Fibroblast of lung (primary cell): ENCODE data around the gene ITGBL1. TPM values are rescaled to one million over a fixed set of nuclear protein-coding genes. Genes with fewer than 3 reads are reported as not detected.

Source experiments
- DNase-seq, 2 donors: peaks; one replicate each; pipeline versions ENCODE4 v3.0.0 to v3.0.0-alpha.2; 2010; ENCODE audit warnings: low read depth in 2 of 2
- H2AFZ ChIP-seq: 2 replicates; pipeline ENCODE4 v1.5.1; 2012; ENCODE audit warnings: low read length, control low read depth, inconsistent platforms
- H3K27ac ChIP-seq: 2 replicates; pipeline ENCODE4 v1.5.1; 2011; ENCODE audit warnings: low read length, control low read depth; ENCODE audit not compliant: insufficient read depth
- H3K27me3 ChIP-seq: 2 replicates; pipeline ENCODE4 v1.5.1; 2011; ENCODE audit warnings: mild to moderate bottlenecking, low read length; ENCODE audit not compliant: control insufficient read depth, insufficient read depth
- H3K36me3 ChIP-seq: 2 replicates; pipeline ENCODE4 v1.5.1; 2011; ENCODE audit warnings: low read length; ENCODE audit not compliant: control insufficient read depth, insufficient read depth
- H3K4me1 ChIP-seq: 2 replicates; pipeline ENCODE4 v1.5.1; 2011; ENCODE audit warnings: low read length; ENCODE audit not compliant: control insufficient read depth, insufficient read depth; ENCODE audit errors: extremely low read depth
- H3K4me2 ChIP-seq: 2 replicates; pipeline ENCODE4 v1.5.1; 2011; ENCODE audit warnings: low read length, control low read depth; ENCODE audit not compliant: insufficient read depth; ENCODE audit errors: extremely low read depth
- H3K4me3 ChIP-seq, 4 experiments: fragments of 200-600 bp in 1 of 4; sonication (generic) in 1 of 4; replicated peaks in 1 of 4; 2 replicates each; pipeline ENCODE4 v1.5.1; 2011 to 2016; ENCODE audit warnings: low read length in 4 of 4, low read depth in 3 of 4, mild to moderate bottlenecking in 3 of 4, control low read depth in 2 of 4, inconsistent platforms in 1 of 4, mixed read lengths in 1 of 4; ENCODE audit not compliant: insufficient read depth in 1 of 4; ENCODE audit errors: control extremely low read depth in 1 of 4
- H3K79me2 ChIP-seq: 2 replicates; pipeline ENCODE4 v1.5.1; 2012; ENCODE audit warnings: mild to moderate bottlenecking, low read length, inconsistent platforms; ENCODE audit not compliant: control insufficient read depth, insufficient read depth
- H3K9ac ChIP-seq: 2 replicates; pipeline ENCODE4 v1.5.1; 2011; ENCODE audit warnings: mild to moderate bottlenecking, low read length, control low read depth; ENCODE audit not compliant: insufficient read depth
- H3K9me3 ChIP-seq: 2 replicates; pipeline ENCODE4 v1.5.1; 2012; ENCODE audit warnings: low read depth, low read length; ENCODE audit not compliant: control insufficient read depth, insufficient read depth
- H4K20me1 ChIP-seq: 2 replicates; pipeline ENCODE4 v1.5.1; 2011; ENCODE audit warnings: low read length; ENCODE audit not compliant: control insufficient read depth, insufficient read depth; ENCODE audit errors: extremely low read depth
- CTCF ChIP-seq, 2 donors: IDR thresholded peaks in 1 of 2; conservative IDR thresholded peaks in 1 of 2; 1 replicate in 1 of 2; 2 replicates in 1 of 2; pipeline ENCODE4 v1.5.1; 2011 to 2012; ENCODE audit warnings: low read length in 2 of 2, control low read depth in 1 of 2, inconsistent platforms in 1 of 2, low read depth in 1 of 2, mild to moderate bottlenecking in 1 of 2
- EZH2 ChIP-seq: IDR thresholded peaks from 2 replicates; pipeline ENCODE4 v1.5.1; 2012; ENCODE audit warnings: low read length, control low read depth, mild to moderate bottlenecking; ENCODE audit errors: missing control alignments
- polyA plus RNA-seq, 2 donors: library from polyadenylated mRNA; depleted of rRNA in 1 of 2; stranded (reverse) in 1 of 2; unstranded in 1 of 2; fragments of >200 nt; gene quantifications; 2 replicates each; pipeline ENCODE4 v1.2.1, GENCODE V29; 2011 to 2012; ENCODE audit warnings: missing spikeins in 1 of 2
- total RNA-seq: library from RNA; depleted of rRNA; stranded (reverse); fragments of >200 nt; gene quantifications from 2 replicates; pipeline ENCODE4 v1.2.1, GENCODE V29; 2014

Gene ITGBL1
- total and polyA plus RNA-seq, 2 donors (not counting 1 experiment from before 2014, with no cell fraction given), result 45.1 to 87.4 TPM

GRCh38 chr13:101681834-101682233, 229.4 kb downstream of the ITGBL1 start:
- H2AFZ ChIP-seq, result no peak overlapping the region
- no peaks in the 10 kb centered on the region for H3K79me2 ChIP-seq
- no peak overlapping the region for H3K4me3 ChIP-seq
- DNase-seq, result peak; percentile 7 to 54
- H3K27ac ChIP-seq, result no peak overlapping the region
- H3K4me1 ChIP-seq, result peaks cover 2% of the 10 kb centered on the region
- H3K27me3 ChIP-seq, result no peaks in the 10 kb centered on the region
- TF ChIP-seq CTCF (conservative IDR thresholded peaks at IDR 0.05 in 1 of 2, IDR thresholded peaks at IDR 0.05 in 1 of 2; ENCODE audit: low read depth in 1 of 2, low read length in 2 of 2), result no peak
- TF ChIP-seq EZH2, result no peak
- H3K9ac ChIP-seq, result no peak overlapping the region
- H3K9me3 ChIP-seq, result no peaks in the 10 kb centered on the region
- no peak overlapping the region for H3K4me2 ChIP-seq
- no peaks in the 10 kb centered on the region for H3K36me3 ChIP-seq
- no peaks in the 10 kb centered on the region for H4K20me1 ChIP-seq

- peaks cover 2% of the 10 kb centered on the region for H3K4me1 ChIP-seq
- no peak overlapping the region for H3K4me3 ChIP-seq
- H3K79me2 ChIP-seq, result no peaks in the 10 kb centered on the region
- no peak overlapping the region for H3K9ac ChIP-seq
- H3K4me2 ChIP-seq, result no peak overlapping the region
- no peaks in the 10 kb centered on the region for H3K27me3 ChIP-seq
- TF ChIP-seq CTCF (conservative IDR thresholded peaks at IDR 0.05 in 1 of 2, IDR thresholded peaks at IDR 0.05 in 1 of 2; ENCODE audit: low read depth in 1 of 2, low read length in 2 of 2) (no peak), EZH2 (no peak)
- no peaks in the 10 kb centered on the region for H4K20me1 ChIP-seq
- H2AFZ ChIP-seq, result no peak overlapping the region
- H3K36me3 ChIP-seq, result no peaks in the 10 kb centered on the region
- H3K9me3 ChIP-seq, result no peaks in the 10 kb centered on the region
- no peak for DNase-seq
- no peak overlapping the region for H3K27ac ChIP-seq
Observed at GRCh38 chr13:101686003-101686402, 233.5 kb downstream of the ITGBL1 start.

- Histone ChIP-seq H3K4me1 (peaks cover 4% of the 10 kb centered on the region), H3K9me3 (no peaks in the 10 kb centered on the region), H3K27me3 (no peaks in the 10 kb centered on the region), H3K4me2 (no peak overlapping the region), H3K9ac (no peak overlapping the region), H3K36me3 (no peaks in the 10 kb centered on the region), H4K20me1 (no peaks in the 10 kb centered on the region), H2AFZ (no peak overlapping the region), H3K27ac (no peak overlapping the region), H3K79me2 (no peaks in the 10 kb centered on the region), H3K4me3 (no peak overlapping the region)
- peak in 1 of 2 donors; percentile 19 for DNase-seq
- TF ChIP-seq CTCF (conservative IDR thresholded peaks at IDR 0.05 in 1 of 2, IDR thresholded peaks at IDR 0.05 in 1 of 2; ENCODE audit: low read depth in 1 of 2, low read length in 2 of 2), result no peak
- TF ChIP-seq EZH2, result no peak
Observed at GRCh38 chr13:101690871-101691270, 238.4 kb downstream of the ITGBL1 start.
